Measurements from ENCODE around the gene ARHGEF2. TPM values are rescaled to one million over a fixed set of nuclear protein-coding genes. Genes with fewer than 3 reads are reported as not detected.

Gene ARHGEF2
- total and polyA plus RNA-seq, 2 donors (not counting 3 experiments of a cell fraction or from before 2014, with no cell fraction given) = 59.2 to 118 TPM

GRCh38 chr1:155911156-155912055, 66.9 kb downstream of the ARHGEF2 start, which contains the start of gene RIT1:
RIT1 (minus strand) TSS chr1:155911349; CDS start chr1:155910761, 588 bp downstream.
- Histone ChIP-seq H3K4me3 (replicated peaks in 1 of 3; ENCODE audit: insufficient read depth in 1 of 3, low read depth in 1 of 3, low read length in 3 of 3) (peak within 1 kb of the TSS; percentile 61 to 85 (median 67)), H3K4me2 (ENCODE audit: insufficient read depth, low read length) (peak within 1 kb of the TSS; percentile 93), H3K27ac (ENCODE audit: insufficient read depth, low read depth, low read length) (peak within 1 kb of the TSS; percentile 69), H3K9ac (replicated peaks; ENCODE audit: extremely low read depth, insufficient read depth, low read length) (peak within 1 kb of the TSS; percentile 74), H3K9me1 (replicated peaks; ENCODE audit: control insufficient read depth, extremely low read depth, insufficient read depth, low read length) (no peaks in the 10 kb centered on the region), H3K4me1 (ENCODE audit: control insufficient read depth, extremely low read depth, insufficient read depth, low read length) (peaks cover 13% of the 10 kb centered on the region), H3K36me3 (ENCODE audit: control insufficient read depth in 2 of 2, extremely low read depth in 1 of 2, insufficient read depth in 2 of 2, low read length in 2 of 2) (peaks cover 9 to 22% of the 10 kb centered on the region in 2 experiments), H3K9me3 (replicated peaks; ENCODE audit: control insufficient read depth, insufficient read depth, low read length) (no peaks in the 10 kb centered on the region), H4K20me1 (replicated peaks; ENCODE audit: control insufficient read depth, extremely low read depth, insufficient read depth, low read length) (no peaks in the 10 kb centered on the region), H3K27me3 (ENCODE audit: control insufficient read depth in 2 of 2, insufficient read depth in 2 of 2, low read length in 2 of 2) (no peaks in the 10 kb centered on the region), H3K79me2 (ENCODE audit: control insufficient read depth, insufficient read depth, low read length) (peaks cover 20% of the 10 kb centered on the region), H2AFZ (ENCODE audit: low read depth, low read length) (peak within 1 kb of the TSS; percentile 19)
- intact Hi-C loops (cut with micrococcal nuclease) = no loop called here
- TF ChIP-seq POLR2AphosphoS5 (IDR thresholded peaks at IDR 0.05; ENCODE audit: insufficient read depth, low read depth, low read length) (peak; percentile 86), POLR2A (IDR thresholded peaks at IDR 0.05; ENCODE audit: low read depth, low read length) (peak; percentile 52), EZH2 (IDR thresholded peaks at IDR 0.05; ENCODE audit: borderline replicate concordance, low read depth, low read length, severe bottlenecking) (no peak)
- peak; percentile 50 for FAIRE-seq
- CTCF ChIA-PET = interaction anchor here (0.6 kb wide), 1 partner anchor 80 kb away, joined by 3 read pairs; no protein-coding TSS in a partner anchor
- dilution Hi-C loops (cut with MboI; ENCODE audit: extremely low pct_ligation_motif_present, low sequenced_read_pairs) = no loop called here
- POLR2A ChIA-PET = interaction anchor here (0.6 kb wide), 1 partner anchor 30 kb away, joined by 6 read pairs; no protein-coding TSS in a partner anchor
- peak; percentile 79 for DNase-seq (ENCODE audit: low read depth, low spot score)
- BruUV-seq (replicated peaks) = no TSS peak

GRCh38 chr1:155910621-155911121, 67.7 kb downstream of the ARHGEF2 start:
- ChIA-PET POLR2A (interaction anchor here (0.6 to 1.4 kb wide), 2 partner anchors 17 to 29 kb away, joined by 3 to 6 read pairs; no protein-coding TSS in a partner anchor), CTCF (interaction anchor here (0.6 to 1.0 kb wide), 3 partner anchors 12 to 79 kb away, joined by 3 to 7 read pairs (median 4); no protein-coding TSS in a partner anchor)
- H3K9ac ChIP-seq (replicated peaks; ENCODE audit: extremely low read depth, insufficient read depth, low read length) = peak overlapping the region; percentile 74
- DNase-seq (ENCODE audit: low read depth, low spot score) (peak; percentile 67), FAIRE-seq (no peak)
- peaks cover 13% of the 10 kb centered on the region for H3K4me1 ChIP-seq (ENCODE audit: control insufficient read depth, extremely low read depth, insufficient read depth, low read length)
- H3K9me3 ChIP-seq (replicated peaks; ENCODE audit: control insufficient read depth, insufficient read depth, low read length) = no peaks in the 10 kb centered on the region
- peak overlapping the region; percentile 16 for H2AFZ ChIP-seq (ENCODE audit: low read depth, low read length)
- intact Hi-C loops (cut with micrococcal nuclease) = loop anchor here (1.0 kb wide), 1 partner anchor 51 kb away; the partner anchor contains the start of gene SYT11
- peaks cover 9 to 21% of the 10 kb centered on the region in 2 experiments for H3K36me3 ChIP-seq (ENCODE audit: control insufficient read depth in 2 of 2, extremely low read depth in 1 of 2, insufficient read depth in 2 of 2, low read length in 2 of 2)
- no peaks in the 10 kb centered on the region for H4K20me1 ChIP-seq (replicated peaks; ENCODE audit: control insufficient read depth, extremely low read depth, insufficient read depth, low read length)
- no peaks in the 10 kb centered on the region for H3K27me3 ChIP-seq (ENCODE audit: control insufficient read depth in 2 of 2, insufficient read depth in 2 of 2, low read length in 2 of 2)
- H3K4me3 ChIP-seq (replicated peaks in 1 of 3; ENCODE audit: insufficient read depth in 1 of 3, low read depth in 1 of 3, low read length in 3 of 3) = peak overlapping the region; percentile 61 to 85 (median 67)
- H3K79me2 ChIP-seq (ENCODE audit: control insufficient read depth, insufficient read depth, low read length) = peaks cover 20% of the 10 kb centered on the region
- H3K4me2 ChIP-seq (ENCODE audit: insufficient read depth, low read length) = peak overlapping the region; percentile 93
- dilution Hi-C loops (cut with MboI; ENCODE audit: extremely low pct_ligation_motif_present, low sequenced_read_pairs) = no loop called here
- no TSS peak for BruUV-seq (replicated peaks)
- no peaks in the 10 kb centered on the region for H3K9me1 ChIP-seq (replicated peaks; ENCODE audit: control insufficient read depth, extremely low read depth, insufficient read depth, low read length)
- TF ChIP-seq POLR2AphosphoS5 (IDR thresholded peaks at IDR 0.05; ENCODE audit: insufficient read depth, low read depth, low read length) = no peak
- no peak for TF ChIP-seq FOS (IDR thresholded peaks at IDR 0.05; ENCODE audit: borderline replicate concordance, insufficient read depth, low read length)
- TF ChIP-seq MAX (IDR thresholded peaks at IDR 0.05; ENCODE audit: insufficient read depth, insufficient read length) = no peak
- no peak for TF ChIP-seq GATA2 (IDR thresholded peaks at IDR 0.05; ENCODE audit: insufficient read depth, insufficient read length, low read depth, low read length)
- no peak for TF ChIP-seq POLR2A (IDR thresholded peaks at IDR 0.05; ENCODE audit: low read depth, low read length)
- TF ChIP-seq CTCF (IDR thresholded peaks at IDR 0.05; ENCODE audit: extremely low read depth in 1 of 2, insufficient read depth in 1 of 2, low read depth in 1 of 2, low read length in 2 of 2) = no peak
- TF ChIP-seq JUN (IDR thresholded peaks at IDR 0.05; ENCODE audit: borderline replicate concordance, insufficient read depth, insufficient read length, low read depth) = no peak
- no peak for TF ChIP-seq EZH2 (IDR thresholded peaks at IDR 0.05; ENCODE audit: borderline replicate concordance, low read depth, low read length, severe bottlenecking)
- TF ChIP-seq MYC (IDR thresholded peaks at IDR 0.05; ENCODE audit: low read depth, low read length) = no peak
- H3K27ac ChIP-seq (ENCODE audit: insufficient read depth, low read depth, low read length) = peak overlapping the region; percentile 69

All from endothelial cell of umbilical vein (primary cell).